IMR-90 (cell line): ENCODE measurements around the gene HAAO. TPM values are rescaled to one million over a fixed set of nuclear protein-coding genes. Genes with fewer than 3 reads are reported as not detected.

ENCODE experiments used
- ATAC-seq: fragments of 200-7000 bp; cut with Tn5 transposase; 2 replicates; pipeline ENCODE4 v1.9.1; 2020; ENCODE audit warnings: low read depth, mild to moderate bottlenecking, moderate library complexity
- BruUV-seq: library from RNA; stranded (reverse); fragments of 400-500 nt; replicated peaks from 2 replicates; lab custom pipeline; 2021; lab: Mats Ljungman, UMichigan
- CTCF ChIA-PET: fragments of 300-600 bp; formaldehyde crosslinking; extraction: SDS; loops from one replicate; lab custom pipeline; 2021; ENCODE audit warnings: antibody characterized with exemption; lab: Yijun Ruan, JAX
- POLR2A ChIA-PET: fragments of 300-600 bp; sonication (Branson Sonifier 250); formaldehyde crosslinking; loops from one replicate; lab custom pipeline; 2022; ENCODE audit warnings: antibody characterized with exemption; ENCODE audit not compliant: unreplicated experiment; lab: Charles Lee
- DNase-seq: peaks from one replicate; pipeline ENCODE4 v3.0.0; 2013
- H2AFZ ChIP-seq: replicated peaks from 2 replicates; pipeline ENCODE3; 2013; ENCODE audit warnings: low read length, mild to moderate bottlenecking; ENCODE audit not compliant: poor library complexity
- H2AK5ac ChIP-seq: 2 replicates; pipeline ENCODE4 v1.6.1; 2013; ENCODE audit warnings: low read depth, low read length, inconsistent platforms
- H2AK9ac ChIP-seq: replicated peaks from 2 replicates; pipeline ENCODE3; 2013; ENCODE audit warnings: mild to moderate bottlenecking, low read depth, low read length, moderate library complexity; ENCODE audit not compliant: poor library complexity
- H2BK120ac ChIP-seq: 2 replicates; pipeline ENCODE4 v1.6.1; 2013; ENCODE audit warnings: low read depth, low read length, inconsistent platforms
- H2BK15ac ChIP-seq: 3 replicates; pipeline ENCODE4 v1.6.1; 2013; ENCODE audit warnings: low read depth, low read length, inconsistent platforms
- H2BK20ac ChIP-seq: 2 replicates; pipeline ENCODE4 v1.6.1; 2013; ENCODE audit warnings: low read depth, mild to moderate bottlenecking, inconsistent platforms, low read length, moderate library complexity
- H2BK5ac ChIP-seq: 2 replicates; pipeline ENCODE4 v1.6.1; 2013; ENCODE audit warnings: mild to moderate bottlenecking, low read depth, low read length, inconsistent platforms; ENCODE audit not compliant: poor library complexity, severe bottlenecking
- H3K14ac ChIP-seq: replicated peaks from 2 replicates; pipeline ENCODE4 v1.6.1; 2013; ENCODE audit warnings: low read depth, low read length, inconsistent platforms
- H3K18ac ChIP-seq: 2 replicates; pipeline ENCODE4 v1.6.1; 2013; ENCODE audit warnings: low read depth, low read length, control low read depth
- H3K23ac ChIP-seq: 2 replicates; pipeline ENCODE4 v1.6.1; 2013; ENCODE audit warnings: low read depth, low read length, inconsistent platforms
- H3K27ac ChIP-seq: 2 replicates; pipeline ENCODE4 v1.5.1; 2013; ENCODE audit warnings: mild to moderate bottlenecking, control low read depth, low read length; ENCODE audit not compliant: insufficient read depth
- H3K27me3 ChIP-seq: 2 replicates; pipeline ENCODE4 v1.6.1; 2013; ENCODE audit warnings: low read length; ENCODE audit not compliant: control insufficient read depth, insufficient read depth
- H3K36me3 ChIP-seq: 2 replicates; pipeline ENCODE4 v1.6.1; 2013; ENCODE audit warnings: low read length, mixed read lengths; ENCODE audit not compliant: control insufficient read depth, insufficient read depth
- H3K4ac ChIP-seq: 2 replicates; pipeline ENCODE4 v1.6.1; 2013; ENCODE audit warnings: low read depth, low read length, inconsistent platforms
- H3K4me1 ChIP-seq: 2 replicates; pipeline ENCODE4 v1.6.1; 2013; ENCODE audit warnings: low read length, mixed read lengths; ENCODE audit not compliant: control insufficient read depth, insufficient read depth
- H3K4me2 ChIP-seq: 2 replicates; pipeline ENCODE4 v1.6.1; 2013; ENCODE audit warnings: low read depth, mild to moderate bottlenecking, control low read depth, low read length, moderate library complexity
- H3K4me3 ChIP-seq: 2 replicates; pipeline ENCODE4 v1.5.1; 2013; ENCODE audit warnings: low read depth, mild to moderate bottlenecking, control low read depth, low read length, moderate library complexity; ENCODE audit not compliant: insufficient read depth
- H3K56ac ChIP-seq: 2 replicates; pipeline ENCODE4 v1.6.1; 2013; ENCODE audit warnings: low read length, inconsistent platforms; ENCODE audit not compliant: insufficient read depth; ENCODE audit errors: extremely low read depth
- H3K79me1 ChIP-seq, 2 experiments: 2 replicates each; pipeline ENCODE4 v1.6.1; 2013; ENCODE audit warnings: low read length in 2 of 2, inconsistent platforms in 1 of 2, low read depth in 1 of 2
- H3K9ac ChIP-seq: 2 replicates; pipeline ENCODE4 v1.6.1; 2013; ENCODE audit warnings: low read depth, low read length, control low read depth
- H3K9me1 ChIP-seq: 2 replicates; pipeline ENCODE4 v1.6.1; 2013; ENCODE audit warnings: low read length, inconsistent platforms; ENCODE audit not compliant: insufficient read depth
- H3K9me3 ChIP-seq: 2 replicates; pipeline ENCODE4 v1.6.1; 2013; ENCODE audit warnings: low read length; ENCODE audit not compliant: control insufficient read depth, insufficient read depth
- H4K20me1 ChIP-seq: 2 replicates; pipeline ENCODE4 v1.6.1; 2013; ENCODE audit warnings: low read length, inconsistent platforms; ENCODE audit not compliant: insufficient read depth
- H4K5ac ChIP-seq: 2 replicates; pipeline ENCODE4 v1.6.1; 2013; ENCODE audit warnings: mild to moderate bottlenecking, low read depth, low read length, control low read depth
- H4K8ac ChIP-seq, 2 experiments: 2 replicates each; pipeline ENCODE4 v1.6.1; 2013; ENCODE audit warnings: low read depth in 2 of 2, low read length in 2 of 2, control low read depth in 1 of 2, inconsistent platforms in 1 of 2
- H4K91ac ChIP-seq: 2 replicates; pipeline ENCODE4 v1.6.1; 2013; ENCODE audit warnings: low read depth, low read length, inconsistent platforms; ENCODE audit not compliant: insufficient read depth
- BHLHE40 ChIP-seq: fragments of 150-350 bp; IDR thresholded peaks from 2 replicates; pipeline ENCODE4 v1.6.1; 2016; ENCODE audit warnings: mild to moderate bottlenecking, low read depth, low read length
- CEBPB ChIP-seq: IDR thresholded peaks from 2 replicates; pipeline ENCODE4 v1.6.1; 2012; ENCODE audit warnings: low read depth, low read length, improper control_type of control experiment
- CHD1 ChIP-seq: IDR thresholded peaks from 2 replicates; pipeline ENCODE4 v1.6.1; 2012; ENCODE audit warnings: low read depth, low read length, improper control_type of control experiment
- FOS ChIP-seq: fragments of 150-350 bp; IDR thresholded peaks from 2 replicates; pipeline ENCODE4 v1.6.1; 2016; ENCODE audit warnings: low read depth, low read length
- MAFK ChIP-seq: IDR thresholded peaks from 2 replicates; pipeline ENCODE4 v1.6.1; 2012; ENCODE audit warnings: low read depth, low read length, improper control_type of control experiment
- MAZ ChIP-seq: IDR thresholded peaks from 2 replicates; pipeline ENCODE4 v1.6.1; 2012; ENCODE audit warnings: low read depth, mild to moderate bottlenecking, low read length, improper control_type of control experiment, moderate library complexity, borderline replicate concordance
- POLR2A ChIP-seq: IDR thresholded peaks from 2 replicates; pipeline ENCODE4 v1.6.1; 2012; ENCODE audit warnings: mild to moderate bottlenecking, low read depth, low read length
- RCOR1 ChIP-seq: IDR thresholded peaks from 2 replicates; pipeline ENCODE4 v1.6.1; 2012; ENCODE audit warnings: mild to moderate bottlenecking, low read length, improper control_type of control experiment; ENCODE audit not compliant: insufficient replicate concordance
- SMC3 ChIP-seq: fragments of 150-350 bp; IDR thresholded peaks from 2 replicates; pipeline ENCODE4 v1.6.1; 2016; ENCODE audit warnings: low read depth, mild to moderate bottlenecking, antibody characterized with exemption, low read length, moderate library complexity
- WGBS, 2 experiments: methylation state at CpG; one replicate each; pipeline versions ENCODE4 v1.1.5 to v1.1.7; 2013; ENCODE audit warnings: missing lambda C conversion rate in 2 of 2; ENCODE audit not compliant: insufficient read length in 1 of 2; ENCODE audit errors: extremely low coverage in 2 of 2; 5-methylcytosine and 5-hydroxymethylcytosine counted together
- dilution Hi-C: fragments of 300-500 bp; cut with HindIII; formaldehyde crosslinking; loops from one replicate; pipeline ENCODE4 v1.14.3; 2018; ENCODE audit warnings: low sequenced_read_pairs; ENCODE audit not compliant: unreplicated experiment
- in situ Hi-C: fragments of 300-500 bp; cut with MboI; formaldehyde crosslinking; loops from 3 replicates; pipeline ENCODE4 v1.14.3; 2019; ENCODE audit warnings: low sequenced_read_pairs, inconsistent platforms, mixed read lengths
- intact Hi-C: fragments of 100-400 bp; cut with micrococcal nuclease; formaldehyde crosslinking; loops from 2 replicates; pipeline ENCODE4 v1.10.0; 2022
- polyA plus RNA-seq, 3 experiments: library from polyadenylated mRNA; depleted of rRNA; stranded (reverse); fragments of >200 nt; gene quantifications; 2 replicates each; pipeline ENCODE4 v1.2.3, GENCODE V29; 2012; ENCODE audit warnings: low replicate concordance in 1 of 3
- total RNA-seq: library from RNA; depleted of rRNA; stranded (reverse); fragments of >200 nt; gene quantifications from 2 replicates; pipeline ENCODE4 v1.2.3, GENCODE V29; 2012
- TF ChIP-seq, protein P1 (sequence below): conservative IDR thresholded peaks from 2 replicates; pipeline ENCODE4 v1.5.1; 2012; ENCODE audit warnings: mild to moderate bottlenecking, low read depth, low read length, improper control_type of control experiment
- TF ChIP-seq, protein P2 (sequence below): fragments of 150-350 bp; IDR thresholded peaks from 2 replicates; pipeline ENCODE4 v1.6.1; 2016; ENCODE audit warnings: low read depth, mild to moderate bottlenecking, low read length, moderate library complexity, borderline replicate concordance
- TF ChIP-seq, protein P3 (sequence below): fragments of 150-350 bp; IDR thresholded peaks from 2 replicates; pipeline ENCODE4 v1.6.1; 2017; ENCODE audit warnings: mild to moderate bottlenecking, antibody characterized with exemption, low read length, low read depth

HAAO gene
- total and polyA plus RNA-seq, 2 of the 4 experiments (the other 2 are of a cell fraction) = 0.05 to 0.18 TPM

DNA sequence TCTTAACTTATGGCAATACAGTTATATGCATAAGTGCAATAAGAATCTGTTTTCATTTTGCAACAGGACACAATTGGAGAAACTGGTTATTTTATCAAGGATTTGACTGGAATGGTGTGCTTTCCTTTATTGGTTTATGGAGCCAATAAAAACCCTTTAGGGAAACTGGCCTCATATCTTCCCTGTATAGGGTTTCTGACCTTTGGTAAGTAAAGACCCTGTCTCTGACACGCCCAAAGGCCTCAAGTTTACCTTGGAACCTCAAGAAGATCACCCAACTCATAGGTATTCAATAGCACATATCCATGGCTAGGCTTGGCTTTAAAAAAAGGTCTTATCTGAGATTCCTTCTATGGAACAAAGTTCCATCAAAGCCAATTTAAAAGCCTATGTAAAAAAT lies 11.2 kb downstream of the HAAO start:
- POLR2A ChIA-PET = interaction anchor here (0.7 kb wide), 1 partner anchor 241 kb away, joined by 3 read pairs; no protein-coding TSS in a partner anchor
- dilution Hi-C loops = no loop called here
- whole genome bisulfite sequencing, 2 experiments = 40% methylated on average over 1 of the region's 1 CpG; no CpG with 5 or more reads in 1 of the 2 experiments

More for the DNA sequence above, 11.2 kb downstream of the HAAO start:
- H2AK9ac ChIP-seq = no peak overlapping the region
- H3K36me3 ChIP-seq = no peaks in the 10 kb centered on the region
- H4K91ac ChIP-seq = no peak overlapping the region
- no peak overlapping the region for H3K23ac ChIP-seq
- H3K4me3 ChIP-seq = no peak overlapping the region
- no peaks in the 10 kb centered on the region for H3K79me1 ChIP-seq
- no peak overlapping the region for H3K18ac ChIP-seq
- no peak overlapping the region for H3K4me2 ChIP-seq
- H3K9ac ChIP-seq = no peak overlapping the region
- peaks cover 9% of the 10 kb centered on the region for H3K27me3 ChIP-seq
- no TSS peak for BruUV-seq
- ATAC-seq = no peak
- TF ChIP-seq SMC3 (no peak), CHD1 (no peak), POLR2A (no peak), MAZ (no peak), CEBPB (no peak), MAFK (no peak), BHLHE40 (no peak), RCOR1 (no peak), FOS (no peak)
- TF ChIP-seq, protein P1, sequence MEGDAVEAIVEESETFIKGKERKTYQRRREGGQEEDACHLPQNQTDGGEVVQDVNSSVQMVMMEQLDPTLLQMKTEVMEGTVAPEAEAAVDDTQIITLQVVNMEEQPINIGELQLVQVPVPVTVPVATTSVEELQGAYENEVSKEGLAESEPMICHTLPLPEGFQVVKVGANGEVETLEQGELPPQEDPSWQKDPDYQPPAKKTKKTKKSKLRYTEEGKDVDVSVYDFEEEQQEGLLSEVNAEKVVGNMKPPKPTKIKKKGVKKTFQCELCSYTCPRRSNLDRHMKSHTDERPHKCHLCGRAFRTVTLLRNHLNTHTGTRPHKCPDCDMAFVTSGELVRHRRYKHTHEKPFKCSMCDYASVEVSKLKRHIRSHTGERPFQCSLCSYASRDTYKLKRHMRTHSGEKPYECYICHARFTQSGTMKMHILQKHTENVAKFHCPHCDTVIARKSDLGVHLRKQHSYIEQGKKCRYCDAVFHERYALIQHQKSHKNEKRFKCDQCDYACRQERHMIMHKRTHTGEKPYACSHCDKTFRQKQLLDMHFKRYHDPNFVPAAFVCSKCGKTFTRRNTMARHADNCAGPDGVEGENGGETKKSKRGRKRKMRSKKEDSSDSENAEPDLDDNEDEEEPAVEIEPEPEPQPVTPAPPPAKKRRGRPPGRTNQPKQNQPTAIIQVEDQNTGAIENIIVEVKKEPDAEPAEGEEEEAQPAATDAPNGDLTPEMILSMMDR = no peak
- TF ChIP-seq, protein P2, sequence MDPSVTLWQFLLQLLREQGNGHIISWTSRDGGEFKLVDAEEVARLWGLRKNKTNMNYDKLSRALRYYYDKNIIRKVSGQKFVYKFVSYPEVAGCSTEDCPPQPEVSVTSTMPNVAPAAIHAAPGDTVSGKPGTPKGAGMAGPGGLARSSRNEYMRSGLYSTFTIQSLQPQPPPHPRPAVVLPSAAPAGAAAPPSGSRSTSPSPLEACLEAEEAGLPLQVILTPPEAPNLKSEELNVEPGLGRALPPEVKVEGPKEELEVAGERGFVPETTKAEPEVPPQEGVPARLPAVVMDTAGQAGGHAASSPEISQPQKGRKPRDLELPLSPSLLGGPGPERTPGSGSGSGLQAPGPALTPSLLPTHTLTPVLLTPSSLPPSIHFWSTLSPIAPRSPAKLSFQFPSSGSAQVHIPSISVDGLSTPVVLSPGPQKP = no peak
- TF ChIP-seq, protein P3, sequence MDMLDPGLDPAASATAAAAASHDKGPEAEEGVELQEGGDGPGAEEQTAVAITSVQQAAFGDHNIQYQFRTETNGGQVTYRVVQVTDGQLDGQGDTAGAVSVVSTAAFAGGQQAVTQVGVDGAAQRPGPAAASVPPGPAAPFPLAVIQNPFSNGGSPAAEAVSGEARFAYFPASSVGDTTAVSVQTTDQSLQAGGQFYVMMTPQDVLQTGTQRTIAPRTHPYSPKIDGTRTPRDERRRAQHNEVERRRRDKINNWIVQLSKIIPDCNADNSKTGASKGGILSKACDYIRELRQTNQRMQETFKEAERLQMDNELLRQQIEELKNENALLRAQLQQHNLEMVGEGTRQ = no peak
- no peaks in the 10 kb centered on the region for H4K20me1 ChIP-seq
- no peak overlapping the region for H2BK20ac ChIP-seq
- H3K4me1 ChIP-seq = peaks cover 2% of the 10 kb centered on the region; the same call in 1 of the 2 replicates
- H4K8ac ChIP-seq = no peak overlapping the region
- H2BK120ac ChIP-seq = no peak overlapping the region
- intact Hi-C loops (no loop called here), in situ Hi-C loops (no loop called here)
- no peak for DNase-seq
- no peak overlapping the region for H2AK5ac ChIP-seq
- no peak overlapping the region for H4K5ac ChIP-seq
- H2BK15ac ChIP-seq = no peak overlapping the region
- no peak overlapping the region for H3K14ac ChIP-seq
- H3K9me1 ChIP-seq = no peaks in the 10 kb centered on the region
- no peak overlapping the region for H2AFZ ChIP-seq
- no peak overlapping the region for H3K4ac ChIP-seq
- no peak overlapping the region for H2BK5ac ChIP-seq
- no peak overlapping the region for H3K56ac ChIP-seq
- H3K9me3 ChIP-seq = no peaks in the 10 kb centered on the region; the same call in none of the 2 replicates
- CTCF ChIA-PET = no interaction called here
- H3K27ac ChIP-seq = no peak overlapping the region
